HCT116 (cell line): ENCODE data around the gene PIBF1. TPM values are rescaled to one million over a fixed set of nuclear protein-coding genes. Genes with fewer than 3 reads are reported as not detected.

Experiments used
- ATAC-seq: fragments of 200-7000 bp; cut with Tn5 transposase; 2 replicates; pipeline ENCODE4 v1.9.1; 2020; ENCODE audit warnings: mild to moderate bottlenecking, moderate library complexity
- BruUV-seq: library from RNA; stranded (reverse); fragments of 400-500 nt; replicated peaks from 2 replicates; lab custom pipeline; 2021; lab: Mats Ljungman, UMichigan
- CTCF ChIA-PET: fragments of 300-600 bp; sonication (Branson Sonifier 250); formaldehyde crosslinking; loops from one replicate; lab custom pipeline; 2021; ENCODE audit warnings: antibody characterized with exemption; lab: Charles Lee
- POLR2A ChIA-PET: fragments of 300-600, 350-600 bp; sonication (Branson Sonifier 250); formaldehyde crosslinking; loops from one replicate; lab custom pipeline; 2021; ENCODE audit warnings: antibody characterized with exemption; lab: Charles Lee
- RAD21 ChIA-PET, 2 experiments: fragments of 300-600 bp; sonication (Branson Sonifier 250); formaldehyde crosslinking; loops; one replicate each; lab custom pipeline; 2023; ENCODE audit warnings: low total read pairs in 2 of 2; ENCODE audit not compliant: uncharacterized antibody in 2 of 2, unreplicated experiment in 2 of 2, low non-redundant PET in 1 of 2; lab: Charles Lee
- DNase-seq: peaks from one replicate; pipeline ENCODE4 v3.0.0-alpha.2; 2010; ENCODE audit warnings: low read depth, low spot score
- H2AFZ ChIP-seq: fragments of 200-600 bp; shearing (Covaris generic), sonication (generic); 2 replicates; pipeline ENCODE4 v1.6.1; 2017; ENCODE audit warnings: low read depth, mixed run types, mixed read lengths, antibody characterized with exemption, low read length; ENCODE audit not compliant: poor library complexity, severe bottlenecking
- H3K27ac ChIP-seq: 2 replicates; pipeline ENCODE4 v1.5.1; 2012; ENCODE audit warnings: low read depth, low read length
- H3K27me3 ChIP-seq: fragments of 200-600 bp; sonication (generic); 2 replicates; pipeline ENCODE4 v1.6.1; 2016; ENCODE audit warnings: mixed run types, low read length, mixed read lengths; ENCODE audit not compliant: insufficient read depth
- H3K36me3 ChIP-seq, 2 experiments: fragments of 200-500 bp in 1 of 2; fragments of 200-600 bp in 1 of 2; sonication (Bioruptor generic) in 1 of 2; sonication (generic) in 1 of 2; 2 replicates each; pipeline versions ENCODE4 v1.5.1 to v1.6.1; 2014 to 2016; ENCODE audit warnings: low read length in 2 of 2, inconsistent platforms in 1 of 2, mixed read lengths in 1 of 2, mixed run types in 1 of 2; ENCODE audit not compliant: insufficient read depth in 2 of 2, control insufficient read depth in 1 of 2
- H3K4me1 ChIP-seq, 2 experiments: fragments of 200-600 bp in 1 of 2; sonication (generic) in 1 of 2; 2 replicates each; pipeline versions ENCODE4 v1.5.1 to v1.6.1; 2012 to 2017; ENCODE audit warnings: low read length in 2 of 2, inconsistent platforms in 1 of 2, mild to moderate bottlenecking in 1 of 2, mixed read lengths in 1 of 2, mixed run types in 1 of 2, moderate library complexity in 1 of 2; ENCODE audit not compliant: insufficient read depth in 2 of 2, control insufficient read depth in 1 of 2
- H3K4me2 ChIP-seq: fragments of 200-600 bp; sonication (generic); 2 replicates; pipeline ENCODE4 v1.6.1; 2017; ENCODE audit warnings: mixed run types, low read length, mixed read lengths
- H3K4me3 ChIP-seq, 2 experiments: fragments of 200-600 bp in 1 of 2; sonication (generic) in 1 of 2; replicated peaks in 1 of 2; 2 replicates each; pipeline ENCODE4 v1.5.1; 2011 to 2016; ENCODE audit warnings: low read length in 2 of 2, control low read depth in 1 of 2, low read depth in 1 of 2, mild to moderate bottlenecking in 1 of 2, mixed read lengths in 1 of 2, mixed run types in 1 of 2
- H3K79me2 ChIP-seq: fragments of 200-600 bp; sonication (generic); 2 replicates; pipeline ENCODE4 v1.6.1; 2017; ENCODE audit warnings: mild to moderate bottlenecking, mixed run types, low read length, moderate library complexity, mixed read lengths; ENCODE audit not compliant: insufficient read depth
- H3K9ac ChIP-seq: fragments of 200-600 bp; sonication (generic); 2 replicates; pipeline ENCODE4 v1.6.1; 2016; ENCODE audit warnings: low read length, mixed read lengths
- H3K9me2 ChIP-seq: fragments of 200-600 bp; sonication (generic), shearing (Covaris generic); 2 replicates; pipeline ENCODE4 v1.6.1; 2017; ENCODE audit warnings: mixed run types, mild to moderate bottlenecking, moderate library complexity; ENCODE audit not compliant: insufficient read depth
- H3K9me3 ChIP-seq, 2 experiments: fragments of 200-500 bp in 1 of 2; fragments of 200-600 bp in 1 of 2; sonication (Bioruptor generic) in 1 of 2; sonication (generic) in 1 of 2; 2 replicates each; pipeline ENCODE4 v1.6.1; 2014 to 2017; ENCODE audit warnings: low read length in 2 of 2, mixed read lengths in 2 of 2, inconsistent platforms in 1 of 2, low read depth in 1 of 2, mild to moderate bottlenecking in 1 of 2, mixed run types in 1 of 2, moderate library complexity in 1 of 2; ENCODE audit not compliant: control insufficient read depth in 1 of 2, insufficient read depth in 1 of 2
- H4K20me1 ChIP-seq: fragments of 200-600 bp; sonication (generic), shearing (Covaris generic); 2 replicates; pipeline ENCODE4 v1.6.1; 2017; ENCODE audit warnings: mixed run types, mild to moderate bottlenecking, moderate library complexity; ENCODE audit not compliant: insufficient read depth
- ATF3 ChIP-seq: IDR thresholded peaks from 2 replicates; pipeline ENCODE4 v1.6.1; 2012
- CBX3 ChIP-seq: IDR thresholded peaks from 2 replicates; pipeline ENCODE4 v1.6.1; 2012; ENCODE audit warnings: low read depth
- CEBPB ChIP-seq: IDR thresholded peaks from 2 replicates; pipeline ENCODE4 v1.6.1; 2012; ENCODE audit warnings: low read depth
- CTCF ChIP-seq, 3 experiments: fragments of 200-600 bp in 1 of 3; sonication (generic) in 1 of 3; IDR thresholded peaks in 2 of 3; conservative IDR thresholded peaks in 1 of 3; 2 replicates each; pipeline ENCODE4 v1.5.1; 2012 to 2017; ENCODE audit warnings: low read depth in 2 of 3, low read length in 2 of 3, antibody characterized with exemption in 1 of 3, borderline replicate concordance in 1 of 3, control low read depth in 1 of 3, mild to moderate bottlenecking in 1 of 3, mixed read lengths in 1 of 3, mixed run types in 1 of 3, moderate library complexity in 1 of 3; ENCODE audit not compliant: insufficient read depth in 1 of 3
- ELF1 ChIP-seq: IDR thresholded peaks from 2 replicates; pipeline ENCODE4 v1.6.1; 2012; ENCODE audit warnings: low read depth, borderline replicate concordance
- EZH2 ChIP-seq: fragments of 200-600 bp; sonication (generic); IDR thresholded peaks from 2 replicates; pipeline ENCODE4 v1.6.1; 2017; ENCODE audit warnings: antibody characterized with exemption, mixed run types
- EZH2phosphoT487 ChIP-seq: fragments of 200-600 bp; IDR thresholded peaks from 2 replicates; pipeline ENCODE4 v1.6.1; 2018; ENCODE audit warnings: antibody characterized with exemption, borderline replicate concordance
- FOSL1 ChIP-seq: IDR thresholded peaks from 2 replicates; pipeline ENCODE4 v1.6.1; 2012; ENCODE audit warnings: low read depth
- JUND ChIP-seq: IDR thresholded peaks from 2 replicates; pipeline ENCODE4 v1.6.1; 2012
- MAX ChIP-seq: IDR thresholded peaks from 2 replicates; pipeline ENCODE4 v1.6.1; 2012
- POLR2A ChIP-seq: IDR thresholded peaks from 2 replicates; pipeline ENCODE4 v1.7.0; 2011; ENCODE audit warnings: borderline replicate concordance; ENCODE audit not compliant: insufficient read depth, insufficient read length; ENCODE audit errors: extremely low read depth
- POLR2AphosphoS5 ChIP-seq: IDR thresholded peaks from 2 replicates; pipeline ENCODE4 v1.6.1; 2011; ENCODE audit warnings: mild to moderate bottlenecking, low read depth, low read length, moderate library complexity
- RAD21 ChIP-seq: IDR thresholded peaks from 2 replicates; pipeline ENCODE4 v1.6.1; 2012; ENCODE audit warnings: low read depth, mild to moderate bottlenecking
- SP1 ChIP-seq: IDR thresholded peaks from 2 replicates; pipeline ENCODE4 v1.6.1; 2012; ENCODE audit warnings: low read depth
- TCF7L2 ChIP-seq: IDR thresholded peaks from 2 replicates; pipeline ENCODE4 v1.7.0; 2011; ENCODE audit warnings: borderline replicate concordance, inconsistent platforms; ENCODE audit not compliant: insufficient read depth, insufficient read length; ENCODE audit errors: extremely low read depth
- YY1 ChIP-seq: IDR thresholded peaks from 2 replicates; pipeline ENCODE4 v1.6.1; 2011; ENCODE audit warnings: low read length, low read depth, moderate library complexity, mild to moderate bottlenecking; ENCODE audit not compliant: insufficient replicate concordance; ENCODE audit errors: extremely low read depth
- ZBTB33 ChIP-seq: IDR thresholded peaks from 2 replicates; pipeline ENCODE4 v1.6.1; 2011; ENCODE audit warnings: mild to moderate bottlenecking, low read length, moderate library complexity; ENCODE audit not compliant: insufficient replicate concordance; ENCODE audit errors: extremely low read depth
- ZFX ChIP-seq: fragments of 450-650 bp; IDR thresholded peaks from 2 replicates; pipeline ENCODE4 v1.6.1; 2017
- ZNF274 ChIP-seq: fragments of 200-500 bp; sonication (Bioruptor generic); IDR thresholded peaks from 2 replicates; pipeline ENCODE4 v1.6.1; 2014; ENCODE audit warnings: mild to moderate bottlenecking, low read depth, low read length, inconsistent platforms
- intact Hi-C: fragments of 100-400 bp; cut with micrococcal nuclease; formaldehyde crosslinking; loops from 2 replicates; pipeline ENCODE4 v1.10.0; 2022
- total RNA-seq: library from RNA; stranded (reverse); gene quantifications from one replicate; pipeline ENCODE4 v1.2.1, GENCODE V29; 2021; ENCODE audit not compliant: unreplicated experiment

The PIBF1 gene
- total RNA-seq, 1 experiment from 2014 or later: 21.1 TPM

- Histone ChIP-seq H3K27me3 (no peaks in the 10 kb centered on the region), H4K20me1 (no peaks in the 10 kb centered on the region), H3K9me3 (no peaks in the 10 kb centered on the region), H3K9me2 (no peaks in the 10 kb centered on the region)
- BruUV-seq: no TSS peak
- DNase-seq: no peak
- TF ChIP-seq YY1 (no peak), ELF1 (no peak), ZBTB33 (no peak), EZH2 (no peak), CEBPB (no peak), MAX (no peak), POLR2A (no peak), JUND (no peak), CTCF (IDR thresholded peaks at IDR 0.05 in 2 of 3, conservative IDR thresholded peaks at IDR 0.05 in 1 of 3; ENCODE audit: borderline replicate concordance in 1 of 3, insufficient read depth in 1 of 3, low read depth in 2 of 3, low read length in 2 of 3) (no peak), RAD21 (no peak), POLR2AphosphoS5 (no peak), CBX3 (no peak), ATF3 (no peak), TCF7L2 (no peak), SP1 (no peak), ZFX (no peak), FOSL1 (no peak), EZH2phosphoT487 (no peak), ZNF274 (no peak)
- TF ChIP-seq, all 23 proteins: peak for 0
- no peak overlapping the region for H2AFZ ChIP-seq
- CTCF ChIA-PET: no interaction called here
- intact Hi-C loops: no loop called here
- no peak overlapping the region for H3K9ac ChIP-seq
- POLR2A ChIA-PET: no interaction called here
- H3K4me2 ChIP-seq: no peak overlapping the region
- RAD21 ChIA-PET: interaction anchor here in 1 of 2 experiments (1.1 kb wide), 1 partner anchor 13 kb away, joined by 3 read pairs; no protein-coding TSS in a partner anchor
- H3K4me3 ChIP-seq: no peak overlapping the region
- no peak overlapping the region for H3K27ac ChIP-seq
- H3K79me2 ChIP-seq: no peaks in the 10 kb centered on the region
- H3K36me3 ChIP-seq: no peaks in the 10 kb centered on the region; a peak in 1 of 4 replicates
- H3K4me1 ChIP-seq: peaks cover 24 to 25% of the 10 kb centered on the region in 2 experiments
- no peak for ATAC-seq
Measured at GRCh38 chr13:72963762-72964161, 181.8 kb downstream of the PIBF1 start.
